K562 (cell line): ENCODE data around the gene GASK1A. TPM values are rescaled to one million over a fixed set of nuclear protein-coding genes. Genes with fewer than 3 reads are reported as not detected.

ENCODE experiments used
- AFF4 ChIP-seq: sonication (generic); formaldehyde crosslinking; IDR thresholded peaks from 2 replicates; pipeline ENCODE4 v1.8.0; 2023; ENCODE audit warnings: mild to moderate bottlenecking, missing genetic modification reagents
- ATF1 ChIP-seq, 2 experiments: fragments of 450-650 bp in 1 of 2; IDR thresholded peaks; 2 replicates each; pipeline ENCODE4 v1.6.1; 2016; ENCODE audit warnings: missing compliant biosample characterization in 1 of 2, missing genetic modification characterization in 1 of 2
- CREM ChIP-seq: IDR thresholded peaks from 2 replicates; pipeline ENCODE4 v1.6.1; 2014; ENCODE audit warnings: antibody characterized with exemption, low read depth
- NCOA6 ChIP-seq: fragments of 450-650 bp; IDR thresholded peaks from 2 replicates; pipeline ENCODE4 v1.6.1; 2017; ENCODE audit warnings: mild to moderate bottlenecking
- NR2C1 ChIP-seq, 2 experiments: fragments of 450-650 bp; IDR thresholded peaks; 2 replicates each; pipeline ENCODE4 v1.6.1; 2017; ENCODE audit warnings: mild to moderate bottlenecking in 2 of 2, antibody characterized with exemption in 1 of 2, inconsistent platforms in 1 of 2, missing compliant biosample characterization in 1 of 2, missing genetic modification characterization in 1 of 2
- PCBP1 ChIP-seq: fragments of 200-400 bp; formaldehyde crosslinking; IDR thresholded peaks from 2 replicates; pipeline ENCODE4 v1.6.1; 2018; ENCODE audit warnings: mild to moderate bottlenecking, low read depth, low read length; ENCODE audit not compliant: poor library complexity, severe bottlenecking
- POLR2AphosphoS5 ChIP-seq: IDR thresholded peaks from 2 replicates; pipeline ENCODE4 v1.6.1; 2011; ENCODE audit warnings: mild to moderate bottlenecking, low read depth, low read length, moderate library complexity; ENCODE audit not compliant: control insufficient read depth, insufficient read depth
- POLR2G ChIP-seq: fragments of 200-400 bp; formaldehyde crosslinking; IDR thresholded peaks from 2 replicates; pipeline ENCODE4 v1.6.1; 2017; ENCODE audit warnings: low read depth, mild to moderate bottlenecking, antibody characterized with exemption, low read length, moderate library complexity
- RUNX1 ChIP-seq: sonication (generic); IDR thresholded peaks from 2 replicates; pipeline ENCODE4 v1.6.1; 2016; ENCODE audit warnings: antibody characterized with exemption, low read depth
- USF1 ChIP-seq: sonication (generic); formaldehyde crosslinking; IDR thresholded peaks from 2 replicates; pipeline ENCODE4 v1.9.0; 2022; ENCODE audit warnings: mild to moderate bottlenecking, missing genetic modification reagents
- ZBTB34 ChIP-seq: fragments of 250-450 bp; sonication (Bioruptor Pico); IDR thresholded peaks from 2 replicates; pipeline ENCODE4 v1.8.0; 2021; ENCODE audit warnings: mild to moderate bottlenecking, moderate library complexity
- ZNF445 ChIP-seq: fragments of 250-450 bp; sonication (Bioruptor Pico); IDR thresholded peaks from 2 replicates; pipeline ENCODE4 v1.4.0; 2020; ENCODE audit warnings: low read depth, mild to moderate bottlenecking, moderate library complexity
- ZNF655 ChIP-seq: fragments of 250-450 bp; sonication (Bioruptor Pico); IDR thresholded peaks from 2 replicates; pipeline ENCODE4 v1.5.0; 2021
- polyA plus RNA-seq, 8 experiments: library from polyadenylated mRNA; depleted of rRNA in 4 of 8; stranded (reverse) in 5 of 8; unstranded in 3 of 8; fragments of >200 nt; fragmentation: Nextera tagmentation in 2 of 8; fragmentation: Illumina TruSeq in 1 of 8; extraction: Ambion mirVana in 2 of 8; extraction: Trizol in 1 of 8; gene quantifications; 2 replicates each; pipeline versions ENCODE4 v1.2.1 to v1.2.3, GENCODE V29; 2011 to 2014; ENCODE audit warnings: inconsistent platforms in 1 of 8, missing spikeins in 1 of 8
- total RNA-seq, 7 experiments: library from RNA; depleted of rRNA in 6 of 7; stranded (reverse); fragments of >200 nt in 6 of 7; fragmentation: Illumina TruSeq in 2 of 7; extraction: Trizol in 2 of 7; gene quantifications; 2 replicates each; pipeline versions ENCODE4 v1.2.1 to v1.2.3, GENCODE V29; 2011 to 2021; ENCODE audit warnings: low replicate concordance in 1 of 7

Gene GASK1A
- total and polyA plus RNA-seq, 9 of the 15 experiments (the other 6 are each of a cell fraction or from before 2014, with no cell fraction given): 0.04 to 0.11 (median 0.05) TPM; not detected in 5

- TF ChIP-seq ZNF655: no peak
- no peak for TF ChIP-seq NCOA6
- no peak for TF ChIP-seq POLR2AphosphoS5
- no peak for TF ChIP-seq USF1 (CRISPR knock-in tag)
- peak; percentile 44; the same call in 1 of the 2 replicates for TF ChIP-seq POLR2G
- no peak for TF ChIP-seq PCBP1
- no peak for TF ChIP-seq ATF1 (CRISPR knock-in tag; IDR thresholded peaks at IDR 0.05)
- TF ChIP-seq ATF1 (tag; IDR thresholded peaks at IDR 0.05): peak; percentile 75
- TF ChIP-seq ZNF445 (CRISPR knock-in tag): no peak
- TF ChIP-seq ZBTB34 (CRISPR knock-in tag): no peak
- TF ChIP-seq NR2C1 (IDR thresholded peaks at IDR 0.05): peak; percentile 89
- peak; percentile 89 for TF ChIP-seq NR2C1 (tag; IDR thresholded peaks at IDR 0.05)
- TF ChIP-seq CREM: peak; percentile 46
- no peak for TF ChIP-seq RUNX1
- TF ChIP-seq AFF4: no peak
These were observed 42.7 kb upstream of the GASK1A start (continued) for GRCh38 chr3:42936157-42936981.
